OCI-LY1 (cell line): ENCODE data around the gene TOR4A.

Experiments used
- H2AFZ ChIP-seq: fragments of 200-600 bp; sonication (generic), shearing (Covaris generic); 2 replicates; pipeline ENCODE4 v1.6.0; 2014; ENCODE audit warnings: antibody characterized with exemption, mild to moderate bottlenecking, low read length
- H3F3A ChIP-seq: fragments of 200-600 bp; sonication (generic), shearing (Covaris generic); 2 replicates; pipeline ENCODE4 v1.6.0; 2014; ENCODE audit warnings: mild to moderate bottlenecking, antibody characterized with exemption, low read length, moderate library complexity; ENCODE audit not compliant: insufficient read depth
- H3K27ac ChIP-seq: fragments of 200-600 bp; sonication (generic); 2 replicates; pipeline ENCODE4 v1.5.1; 2014; ENCODE audit warnings: low read length, mixed run types, mild to moderate bottlenecking, low read depth; ENCODE audit not compliant: poor library complexity, severe bottlenecking
- H3K27me3 ChIP-seq: fragments of 200-600 bp; sonication (generic); 2 replicates; pipeline ENCODE4 v1.6.0; 2014; ENCODE audit warnings: antibody characterized with exemption, mild to moderate bottlenecking, low read length, moderate library complexity; ENCODE audit not compliant: insufficient read depth
- H3K36me3 ChIP-seq: fragments of 200-600 bp; sonication (generic); 2 replicates; pipeline ENCODE4 v1.6.1; 2014; ENCODE audit warnings: mild to moderate bottlenecking, antibody characterized with exemption, low read length, moderate library complexity, mixed read lengths; ENCODE audit not compliant: insufficient read depth
- H3K4me1 ChIP-seq: fragments of 200-600 bp; sonication (generic); 2 replicates; pipeline ENCODE4 v1.5.1; 2014; ENCODE audit warnings: mild to moderate bottlenecking, low read length, moderate library complexity; ENCODE audit not compliant: insufficient read depth, severe bottlenecking
- H3K4me2 ChIP-seq: fragments of 200-600 bp; sonication (generic), shearing (Covaris generic); 2 replicates; pipeline ENCODE4 v1.6.1; 2014; ENCODE audit warnings: low read length
- H3K4me3 ChIP-seq: fragments of 200-600 bp; sonication (generic); 2 replicates; pipeline ENCODE4 v1.5.1; 2014; ENCODE audit warnings: low read length, low read depth, mild to moderate bottlenecking, mixed read lengths; ENCODE audit not compliant: poor library complexity, severe bottlenecking
- H3K79me2 ChIP-seq: fragments of 200-600 bp; shearing (Covaris generic); 2 replicates; pipeline ENCODE4 v1.6.1; 2016; ENCODE audit warnings: mixed run types, low read length, mixed read lengths; ENCODE audit not compliant: insufficient read depth
- H3K9ac ChIP-seq: fragments of 200-600 bp; sonication (generic), shearing (Covaris generic); 2 replicates; pipeline ENCODE4 v1.6.1; 2014; ENCODE audit warnings: mild to moderate bottlenecking, low read length, mixed read lengths
- H3K9me2 ChIP-seq: fragments of 200-600 bp; sonication (generic), shearing (Covaris generic); 2 replicates; pipeline ENCODE4 v1.6.1; 2014; ENCODE audit warnings: low read depth, mild to moderate bottlenecking, low read length, mixed read lengths
- H3K9me3 ChIP-seq: fragments of 200-600 bp; shearing (Covaris generic); 2 replicates; pipeline ENCODE4 v1.6.1; 2014; ENCODE audit warnings: low read length, mixed read lengths
- H4K20me1 ChIP-seq: fragments of 200-600 bp; sonication (generic), shearing (Covaris generic); 2 replicates; pipeline ENCODE4 v1.6.0; 2016; ENCODE audit warnings: mild to moderate bottlenecking, low read length; ENCODE audit not compliant: insufficient read depth
- CTCF ChIP-seq: fragments of 200-600 bp; sonication (generic), shearing (Covaris generic); IDR thresholded peaks from 2 replicates; pipeline ENCODE4 v1.5.1; 2017; ENCODE audit warnings: mild to moderate bottlenecking, antibody characterized with exemption, low read length, moderate library complexity, mixed read lengths
- EZH2 ChIP-seq: fragments of 200-600 bp; sonication (generic), shearing (Covaris generic); IDR thresholded peaks from 2 replicates; pipeline ENCODE4 v1.8.0; 2017; ENCODE audit warnings: borderline replicate concordance, mixed run types, mild to moderate bottlenecking, antibody characterized with exemption, low read length, moderate library complexity, mixed read lengths

TOR4A gene

DNA sequence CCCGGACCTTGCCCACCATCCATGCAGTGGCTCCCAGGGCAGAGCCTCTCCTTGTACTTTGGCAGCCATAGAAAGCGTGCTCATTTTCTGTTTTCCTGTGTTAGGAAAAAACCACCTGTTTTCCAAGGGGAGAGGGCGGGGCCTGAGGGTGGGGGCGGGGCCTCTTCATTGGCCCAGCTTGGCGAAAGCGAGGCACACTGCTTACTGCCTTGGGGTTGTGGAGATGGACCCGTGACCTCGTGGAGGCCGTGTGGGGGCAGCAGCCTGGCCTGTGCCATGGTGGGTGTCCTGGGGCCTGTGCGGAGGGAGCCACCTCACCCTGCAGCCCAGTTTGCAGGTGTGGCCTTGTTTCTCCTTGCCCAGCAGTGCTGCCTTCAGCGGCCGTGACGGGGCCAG, 4.4 kb upstream of the TOR4A start:
- Histone ChIP-seq H3K9ac (no peak overlapping the region), H3K9me3 (no peaks in the 10 kb centered on the region), H3K27ac (no peak overlapping the region), H3K4me1 (peaks cover 75% of the 10 kb centered on the region), H3K79me2 (no peaks in the 10 kb centered on the region), H2AFZ (no peak overlapping the region), H4K20me1 (no peaks in the 10 kb centered on the region), H3K27me3 (no peaks in the 10 kb centered on the region), H3K9me2 (no peaks in the 10 kb centered on the region), H3F3A (no peaks in the 10 kb centered on the region), H3K36me3 (peaks cover 34% of the 10 kb centered on the region), H3K4me2 (no peak overlapping the region), H3K4me3 (no peak overlapping the region)
- TF ChIP-seq EZH2 (no peak), CTCF (no peak)

GRCh38 chr9:137273611-137274320, 3.8 kb upstream of the TOR4A start:
- peaks cover 30% of the 10 kb centered on the region for H3K36me3 ChIP-seq
- H4K20me1 ChIP-seq = no peaks in the 10 kb centered on the region
- peak overlapping the region; percentile 16; the same call in 1 of the 2 replicates for H3K4me2 ChIP-seq
- no peaks in the 10 kb centered on the region for H3F3A ChIP-seq
- peak overlapping the region; percentile 83 for H3K27ac ChIP-seq
- H3K9me2 ChIP-seq = no peaks in the 10 kb centered on the region
- no peak overlapping the region for H3K4me3 ChIP-seq
- H3K79me2 ChIP-seq = no peaks in the 10 kb centered on the region
- peaks cover 72% of the 10 kb centered on the region for H3K4me1 ChIP-seq
- peak overlapping the region; percentile 12; the same call in 1 of the 2 replicates for H3K9ac ChIP-seq
- H3K27me3 ChIP-seq = no peaks in the 10 kb centered on the region
- TF ChIP-seq CTCF (no peak), EZH2 (no peak)
- no peak overlapping the region for H2AFZ ChIP-seq
- no peaks in the 10 kb centered on the region for H3K9me3 ChIP-seq

GRCh38 chr9:137275203-137275587, 2.3 kb upstream of the TOR4A start:
- TF ChIP-seq CTCF = no peak
- TF ChIP-seq EZH2 = no peak
- H3K4me1 ChIP-seq = peaks cover 65% of the 10 kb centered on the region
- no peak overlapping the region for H2AFZ ChIP-seq
- no peaks in the 10 kb centered on the region for H3K79me2 ChIP-seq
- peak overlapping the region; percentile 83 for H3K27ac ChIP-seq
- H3K9ac ChIP-seq = no peak overlapping the region
- no peaks in the 10 kb centered on the region for H3K27me3 ChIP-seq
- H4K20me1 ChIP-seq = no peaks in the 10 kb centered on the region
- H3K4me3 ChIP-seq = no peak overlapping the region
- H3F3A ChIP-seq = no peaks in the 10 kb centered on the region
- H3K9me2 ChIP-seq = no peaks in the 10 kb centered on the region
- H3K4me2 ChIP-seq = no peak overlapping the region
- H3K36me3 ChIP-seq = peaks cover 22% of the 10 kb centered on the region
- H3K9me3 ChIP-seq = no peaks in the 10 kb centered on the region
